Pancreas (tissue), 10 donors: ENCODE results near the gene CREB3. TPM values are rescaled to one million over a fixed set of nuclear protein-coding genes. Genes with fewer than 3 reads are reported as not detected.

ENCODE experiments used
- ATAC-seq, 4 donors: fragments of 200-7000 bp; cut with Tn5 transposase; one replicate each; pipeline versions ENCODE4 v1.8.0 to v1.9.1; 2020; ENCODE audit warnings: mild to moderate bottlenecking in 4 of 4, moderate library complexity in 4 of 4
- DNase-seq, 6 donors: peaks; one replicate each; pipeline ENCODE4 v3.0.0-alpha.2; 2020
- FAIRE-seq: peaks from 2 replicates; lab custom pipeline; 2012; peaks lifted over from hg19 to GRCh38; lab: Jason Lieb, UNC
- H3K27ac ChIP-seq, 4 donors: fragments of 200-600 bp; sonication (generic); 1 replicate in 3 of 4; 2 replicates in 1 of 4; pipeline versions ENCODE4 v1.5.0 to v1.8.0; 2020
- H3K27me3 ChIP-seq, 4 donors: fragments of 200-600 bp; one replicate each; pipeline ENCODE4 v1.8.0; 2021
- H3K36me3 ChIP-seq, 3 donors: fragments of 200-600 bp; sonication (generic) in 1 of 3; one replicate each; pipeline versions ENCODE4 v1.5.0 to v1.8.0; 2020 to 2021
- H3K4me1 ChIP-seq, 3 donors: fragments of 200-600 bp; one replicate each; pipeline ENCODE4 v1.8.0; 2021
- H3K4me3 ChIP-seq, 4 donors: fragments of 200-600 bp; sonication (generic) in 2 of 4; one replicate each; pipeline versions ENCODE4 v1.5.0 to v1.8.0; 2020 to 2021
- H3K9me3 ChIP-seq, 4 donors: fragments of 200-600 bp; one replicate each; pipeline ENCODE4 v1.8.0; 2021
- CTCF ChIP-seq, 4 donors: fragments of 200-600 bp; sonication (generic) in 3 of 4; IDR thresholded peaks; one replicate each; pipeline versions ENCODE4 v1.5.0 to v1.8.0; 2021; ENCODE audit warnings: antibody characterized with exemption in 4 of 4
- WGBS, 2 donors: extraction: QIAGEN DNeasy Blood & Tissue Kit; methylation state at CpG; one replicate each; pipeline ENCODE4 v1.1.7; 2013; 5-methylcytosine and 5-hydroxymethylcytosine counted together
- intact Hi-C, 3 donors: fragments of 100-400 bp; cut with DNase I; formaldehyde crosslinking; loops; one replicate each; pipeline versions ENCODE4 v1.11.1 to v1.14.2; 2022
- polyA plus RNA-seq, 2 donors: library from polyadenylated mRNA; stranded (reverse); fragments of 200-250 nt; gene quantifications; one replicate each; pipeline ENCODE4 v1.2.3, GENCODE V29; 2013
- total RNA-seq, 6 donors: library from RNA; stranded (reverse); fragmentation: NEBNext Ultra II Directional in 4 of 6; extraction: Animal tissue kit (Norgen Biotek cat#: 25700) in 4 of 6; gene quantifications; one replicate each; pipeline versions ENCODE4 v1.2.1 to v1.2.4, GENCODE V29; 2021 to 2023
- donor health status: healthy with polysubstance abuse.
- donor health status: DM: no; HTN: no; CAD: no; lungs with moderate emphysema.
- donor health status: DM: no; HTN: no; CAD: no.
- donor health status: control.
- donor health status: control.
- donor health status: Bipolar disorder and iron deficiency.
- donor health status: DM: yes; HTN: yes; CAD: no.
- donor health status: DM: no; HTN: no; CAD: no.
- donor health status: DM: no; HTN: no; CAD: no.
- donor health status: DM: yes; HTN: yes; CAD: no.

The CREB3 gene
- total and polyA plus RNA-seq, 8 donors, result 15.7 to 29.6 (median 20.5) TPM

DNA sequence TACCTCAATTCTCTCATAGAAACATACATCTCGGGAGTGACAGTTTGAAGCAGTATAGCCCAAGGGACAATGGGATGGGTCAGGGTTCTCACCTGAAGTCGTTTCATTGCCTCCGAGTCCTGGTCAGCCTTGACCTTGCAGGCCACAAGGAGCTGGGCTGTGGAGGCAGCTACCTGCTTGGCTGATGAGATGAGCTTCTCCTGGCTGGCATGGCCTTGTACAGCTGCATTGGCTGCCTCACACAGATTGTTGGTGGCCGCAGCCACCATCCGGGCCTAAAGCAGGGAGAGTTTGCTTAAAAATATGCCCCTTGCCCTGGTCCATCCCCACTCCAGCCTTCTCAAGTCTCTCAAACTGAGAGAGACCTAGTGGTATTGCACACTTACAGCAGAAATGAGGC lies 34.2 kb upstream of the CREB3 start:
- no peak for TF ChIP-seq CTCF (IDR thresholded peaks at IDR 0.05)
- H3K4me3 ChIP-seq, result no peak overlapping the region
- no peaks in the 10 kb centered on the region for H3K27me3 ChIP-seq
- peaks cover 0 to 14% (median 12%) of the 10 kb centered on the region in 3 donors for H3K4me1 ChIP-seq
- peaks cover 2 to 59% (median 40%) of the 10 kb centered on the region in 3 donors for H3K36me3 ChIP-seq
- no peaks in the 10 kb centered on the region for H3K9me3 ChIP-seq
- FAIRE-seq (no peak), DNase-seq (no peak), ATAC-seq (no peak)
- WGBS, 2 donors, result 89 to 90% methylated on average over 5 of the region's 5 CpGs
- H3K27ac ChIP-seq, result no peak overlapping the region
- intact Hi-C loops, result no loop called here

GRCh38 chr9:35700031-35700430 lies 32.4 kb upstream of the CREB3 start:
- no peak for TF ChIP-seq CTCF (IDR thresholded peaks at IDR 0.05)
- intact Hi-C loops, result loop anchor here in 1 of 3 donors (10.0 kb wide), 1 partner anchor 55 kb away; no protein-coding TSS in a partner anchor
- Histone ChIP-seq H3K27ac (no peak overlapping the region), H3K9me3 (no peaks in the 10 kb centered on the region), H3K4me1 (peaks cover 0 to 14% (median 12%) of the 10 kb centered on the region in 3 donors), H3K27me3 (no peaks in the 10 kb centered on the region), H3K36me3 (peaks cover 5 to 77% (median 57%) of the 10 kb centered on the region in 3 donors), H3K4me3 (no peak overlapping the region)
- 50% methylated on average over 11 of the region's 11 CpGs for WGBS, 2 donors
- peak in 1 of 6 donors; percentile 62 for DNase-seq
- no peak for ATAC-seq
- no peak for FAIRE-seq

DNA sequence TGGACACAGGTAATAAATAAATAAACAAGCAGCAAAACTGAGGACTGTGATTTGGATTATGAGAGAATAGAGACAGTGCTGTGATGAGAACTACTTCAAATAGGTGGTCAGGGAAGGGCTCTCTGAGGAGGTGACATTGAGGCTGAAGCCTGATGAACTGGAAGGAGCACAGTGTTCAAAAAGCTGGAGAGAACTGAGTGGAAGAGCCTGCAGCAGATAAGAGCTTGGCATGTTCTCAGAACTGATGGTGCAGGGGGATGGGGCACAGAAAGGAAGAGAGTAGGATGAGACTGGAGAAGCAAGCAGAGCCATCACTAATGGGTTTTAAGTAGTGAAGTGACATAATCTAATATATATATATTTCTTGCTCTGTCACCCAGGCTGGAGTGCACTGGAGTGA lies 31.5 kb upstream of the CREB3 start:
- no peak for DNase-seq
- FAIRE-seq, result no peak
- no peak overlapping the region for H3K27ac ChIP-seq
- intact Hi-C loops, result loop anchor here in 1 of 3 donors (10.0 kb wide), 1 partner anchor 56 kb away; no protein-coding TSS in a partner anchor
- TF ChIP-seq CTCF (IDR thresholded peaks at IDR 0.05), result no peak
- H3K36me3 ChIP-seq, result peaks cover 10 to 86% (median 65%) of the 10 kb centered on the region in 3 donors
- no peak for ATAC-seq
- no peaks in the 10 kb centered on the region for H3K9me3 ChIP-seq
- no peak overlapping the region for H3K4me3 ChIP-seq
- H3K27me3 ChIP-seq, result no peaks in the 10 kb centered on the region
- H3K4me1 ChIP-seq, result peaks cover 0 to 12% (median 8%) of the 10 kb centered on the region in 3 donors

GRCh38 chr9:35702696-35703095 lies 29.8 kb upstream of the CREB3 start:
- H3K27ac ChIP-seq, result no peak overlapping the region
- no peak overlapping the region for H3K4me3 ChIP-seq
- TF ChIP-seq CTCF (IDR thresholded peaks at IDR 0.05), result no peak
- no peak for ATAC-seq
- WGBS, 2 donors, result 93 to 95% methylated on average over 7 of the region's 7 CpGs
- no peak for DNase-seq
- peaks cover 10 to 100% (median 80%) of the 10 kb centered on the region in 3 donors for H3K36me3 ChIP-seq
- no peaks in the 10 kb centered on the region for H3K4me1 ChIP-seq
- intact Hi-C loops, result loop anchor here in 1 of 3 donors (10.0 kb wide), 1 partner anchor 58 kb away; no protein-coding TSS in a partner anchor
- H3K27me3 ChIP-seq, result no peaks in the 10 kb centered on the region
- H3K9me3 ChIP-seq, result no peaks in the 10 kb centered on the region
- no peak for FAIRE-seq

- Histone ChIP-seq H3K4me1 (no peaks in the 10 kb centered on the region), H3K27ac (no peak overlapping the region), H3K36me3 (peaks cover 10 to 100% (median 76%) of the 10 kb centered on the region in 3 donors), H3K9me3 (no peaks in the 10 kb centered on the region), H3K27me3 (no peaks in the 10 kb centered on the region), H3K4me3 (no peak overlapping the region)
- 95 to 96% methylated on average over 26 of the region's 26 CpGs for WGBS, 2 donors
- TF ChIP-seq CTCF (IDR thresholded peaks at IDR 0.05), result no peak
- ATAC-seq, result no peak
- intact Hi-C loops, result loop anchor here in 1 of 3 donors (10.0 kb wide), 1 partner anchor 59 kb away; no protein-coding TSS in a partner anchor
- DNase-seq, result no peak
- FAIRE-seq, result no peak
Observed at GRCh38 chr9:35703906-35704672, 28.4 kb upstream of the CREB3 start.
